Skin epidermis (tissue), 12 donors: Measurements from ENCODE around the gene NME3.

Source experiments
- H3K27ac ChIP-seq, 21 experiments: fragments of 200-600 bp; sonication (generic) in 11 of 21; one replicate each; pipeline ENCODE4 v1.5.0; 2020; ENCODE audit warnings: mild to moderate bottlenecking in 3 of 21, inconsistent platforms in 2 of 21, moderate library complexity in 2 of 21
- H3K4me3 ChIP-seq, 7 experiments: fragments of 200-600 bp; sonication (generic) in 2 of 7; one replicate each; pipeline ENCODE4 v1.5.0; 2020; ENCODE audit warnings: inconsistent platforms in 2 of 7, mild to moderate bottlenecking in 2 of 7, moderate library complexity in 1 of 7

NME3 gene

GRCh38 chr16:1794221-1794871, 23.0 kb upstream of the NME3 start:
- H3K4me3 ChIP-seq: no peak overlapping the region
- no peak overlapping the region for H3K27ac ChIP-seq

- Histone ChIP-seq H3K4me3 (no peak within 1 kb of the TSS), H3K27ac (no peak within 1 kb of the TSS)
Measured at GRCh38 chr16:1793578-1794220, 22.4 kb upstream of the NME3 start, which contains the start of gene IGFALS. TSS of gene IGFALS (minus strand) at chr16:1793705. CDS start at chr16:1793652, 53 bp downstream.

GRCh38 chr16:1792836-1793577, 21.7 kb upstream of the NME3 start:
- no peak overlapping the region for H3K4me3 ChIP-seq
- no peak overlapping the region for H3K27ac ChIP-seq

- H3K4me3 ChIP-seq: no peak overlapping the region
- no peak overlapping the region for H3K27ac ChIP-seq
Measured at GRCh38 chr16:1791943-1792812, 20.8 kb upstream of the NME3 start.

- Histone ChIP-seq H3K4me3 (no peak overlapping the region), H3K27ac (no peak overlapping the region)
Measured at GRCh38 chr16:1791256-1791942, 20.1 kb upstream of the NME3 start.

GRCh38 chr16:1790611-1791255, 19.4 kb upstream of the NME3 start:
- Histone ChIP-seq H3K27ac (no peak overlapping the region), H3K4me3 (no peak overlapping the region)

GRCh38 chr16:1790261-1790610, 18.9 kb upstream of the NME3 start:
- Histone ChIP-seq H3K27ac (peak overlapping the region in 1 of 21 experiments; percentile 49), H3K4me3 (no peak overlapping the region)

- H3K4me3 ChIP-seq: no peak overlapping the region
- peak overlapping the region in 2 of 21 experiments; percentile 49 to 62 for H3K27ac ChIP-seq
Measured at GRCh38 chr16:1789643-1790045, 18.3 kb upstream of the NME3 start.

- Histone ChIP-seq H3K27ac (peak overlapping the region in 5 of 21 experiments; percentile 10 to 62 (median 49)), H3K4me3 (no peak overlapping the region)
Measured at GRCh38 chr16:1788708-1789100, 17.4 kb upstream of the NME3 start.

GRCh38 chr16:1788095-1788707, 16.9 kb upstream of the NME3 start:
- H3K4me3 ChIP-seq: no peak overlapping the region
- H3K27ac ChIP-seq: peak overlapping the region in 4 of 21 experiments; percentile 10 to 55 (median 34)

- no peak overlapping the region for H3K4me3 ChIP-seq
- peak overlapping the region in 1 of 21 experiments; percentile 19 for H3K27ac ChIP-seq
Measured at GRCh38 chr16:1787322-1788094, 16.2 kb upstream of the NME3 start.

- Histone ChIP-seq H3K27ac (no peak overlapping the region), H3K4me3 (no peak overlapping the region)
Measured at GRCh38 chr16:1787056-1787321, 15.6 kb upstream of the NME3 start.

GRCh38 chr16:1786242-1787055, 15.1 kb upstream of the NME3 start:
- Histone ChIP-seq H3K4me3 (no peak overlapping the region), H3K27ac (no peak overlapping the region)

GRCh38 chr16:1785846-1786170, 14.5 kb upstream of the NME3 start:
- no peak overlapping the region for H3K4me3 ChIP-seq
- H3K27ac ChIP-seq: no peak overlapping the region

- Histone ChIP-seq H3K4me3 (no peak overlapping the region), H3K27ac (no peak overlapping the region)
Measured at GRCh38 chr16:1784977-1785845, 13.9 kb upstream of the NME3 start.
